Progenitor cell of endocrine pancreas (in vitro differentiated cells): ENCODE measurements around the gene ZSWIM7. TPM values are rescaled to one million over a fixed set of nuclear protein-coding genes. Genes with fewer than 3 reads are reported as not detected.

Experiments used
- DNase-seq: peaks from one replicate; pipeline ENCODE4 v3.0.0; 2021; ENCODE audit warnings: low spot score; ENCODE audit not compliant: unreplicated experiment
- H3K27ac Mint-ChIP-seq: 2 replicates; pipeline ENCODE4 v1.8.0; 2021; ENCODE audit warnings: mild to moderate bottlenecking, moderate library complexity, mixed read lengths
- H3K27me3 Mint-ChIP-seq: 2 replicates; pipeline ENCODE4 v1.8.0; 2021; ENCODE audit warnings: mixed read lengths
- H3K36me3 Mint-ChIP-seq: 2 replicates; pipeline ENCODE4 v1.8.0; 2022; ENCODE audit warnings: mixed read lengths; ENCODE audit not compliant: insufficient read depth
- H3K4me1 Mint-ChIP-seq: 2 replicates; pipeline ENCODE4 v1.8.0; 2021; ENCODE audit warnings: low read depth, mixed read lengths
- H3K4me3 Mint-ChIP-seq: 2 replicates; pipeline ENCODE4 v1.8.0; 2021; ENCODE audit warnings: low read depth, mild to moderate bottlenecking, moderate library complexity, mixed read lengths
- H3K9me3 Mint-ChIP-seq: 2 replicates; pipeline ENCODE4 v1.8.0; 2021; ENCODE audit warnings: low read depth, mixed read lengths
- total RNA-seq: library from RNA; stranded (reverse); gene quantifications from 2 replicates; pipeline ENCODE4 v1.2.1, GENCODE V29; 2021
- TF ChIP-seq, protein P1 (sequence below): fragments of 200-600 bp; sonication (generic); IDR thresholded peaks from one replicate; pipeline ENCODE4 v1.5.0; 2021; ENCODE audit warnings: antibody characterized with exemption, mild to moderate bottlenecking; ENCODE audit not compliant: unreplicated experiment

Gene ZSWIM7
- total RNA-seq, 1 donor from 2014 or later, result 27.9 TPM

DNA sequence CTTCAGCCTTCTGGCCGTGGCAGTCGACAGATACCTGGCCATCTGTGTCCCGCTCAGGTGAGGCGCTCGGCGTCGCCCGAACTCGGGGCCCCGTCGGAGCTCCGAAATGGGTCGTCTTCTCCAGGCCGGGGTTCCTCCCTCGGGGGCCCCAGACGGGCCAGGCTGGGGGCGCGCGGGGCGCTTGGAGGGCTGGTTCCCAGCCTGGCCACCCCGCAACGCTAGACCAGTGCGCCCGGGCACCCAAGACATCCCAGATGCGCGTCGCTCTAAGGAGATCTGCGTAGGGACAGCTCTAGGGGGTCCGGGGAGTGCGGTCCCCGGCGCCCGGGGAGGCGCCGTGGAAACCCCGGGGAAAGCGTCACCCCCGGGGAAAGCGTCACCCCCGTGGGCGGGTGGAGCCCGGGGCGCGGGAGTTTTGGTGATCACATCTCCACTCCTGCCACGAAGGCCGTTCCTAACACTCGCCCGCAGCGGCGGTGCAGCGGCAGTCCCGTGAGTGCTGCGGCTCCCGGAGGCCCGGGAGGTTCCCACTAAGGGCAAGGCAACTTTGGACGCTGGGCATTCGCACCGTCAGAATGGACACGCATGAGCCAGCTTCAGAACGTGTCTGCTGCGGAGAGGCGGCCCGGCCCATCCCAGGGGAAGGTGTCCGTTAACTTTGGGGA is 53.8 kb downstream of the ZSWIM7 start:
- DNase-seq, result no peak
- peak overlapping the region; percentile 66 for H3K4me3 Mint-ChIP-seq
- H3K9me3 Mint-ChIP-seq, result no peaks in the 10 kb centered on the region
- H3K4me1 Mint-ChIP-seq, result peaks cover 5% of the 10 kb centered on the region
- H3K36me3 Mint-ChIP-seq, result no peaks in the 10 kb centered on the region
- peaks cover 61% of the 10 kb centered on the region for H3K27me3 Mint-ChIP-seq
- TF ChIP-seq, protein P1, sequence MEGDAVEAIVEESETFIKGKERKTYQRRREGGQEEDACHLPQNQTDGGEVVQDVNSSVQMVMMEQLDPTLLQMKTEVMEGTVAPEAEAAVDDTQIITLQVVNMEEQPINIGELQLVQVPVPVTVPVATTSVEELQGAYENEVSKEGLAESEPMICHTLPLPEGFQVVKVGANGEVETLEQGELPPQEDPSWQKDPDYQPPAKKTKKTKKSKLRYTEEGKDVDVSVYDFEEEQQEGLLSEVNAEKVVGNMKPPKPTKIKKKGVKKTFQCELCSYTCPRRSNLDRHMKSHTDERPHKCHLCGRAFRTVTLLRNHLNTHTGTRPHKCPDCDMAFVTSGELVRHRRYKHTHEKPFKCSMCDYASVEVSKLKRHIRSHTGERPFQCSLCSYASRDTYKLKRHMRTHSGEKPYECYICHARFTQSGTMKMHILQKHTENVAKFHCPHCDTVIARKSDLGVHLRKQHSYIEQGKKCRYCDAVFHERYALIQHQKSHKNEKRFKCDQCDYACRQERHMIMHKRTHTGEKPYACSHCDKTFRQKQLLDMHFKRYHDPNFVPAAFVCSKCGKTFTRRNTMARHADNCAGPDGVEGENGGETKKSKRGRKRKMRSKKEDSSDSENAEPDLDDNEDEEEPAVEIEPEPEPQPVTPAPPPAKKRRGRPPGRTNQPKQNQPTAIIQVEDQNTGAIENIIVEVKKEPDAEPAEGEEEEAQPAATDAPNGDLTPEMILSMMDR, result no peak
- H3K27ac Mint-ChIP-seq, result no peak overlapping the region

DNA sequence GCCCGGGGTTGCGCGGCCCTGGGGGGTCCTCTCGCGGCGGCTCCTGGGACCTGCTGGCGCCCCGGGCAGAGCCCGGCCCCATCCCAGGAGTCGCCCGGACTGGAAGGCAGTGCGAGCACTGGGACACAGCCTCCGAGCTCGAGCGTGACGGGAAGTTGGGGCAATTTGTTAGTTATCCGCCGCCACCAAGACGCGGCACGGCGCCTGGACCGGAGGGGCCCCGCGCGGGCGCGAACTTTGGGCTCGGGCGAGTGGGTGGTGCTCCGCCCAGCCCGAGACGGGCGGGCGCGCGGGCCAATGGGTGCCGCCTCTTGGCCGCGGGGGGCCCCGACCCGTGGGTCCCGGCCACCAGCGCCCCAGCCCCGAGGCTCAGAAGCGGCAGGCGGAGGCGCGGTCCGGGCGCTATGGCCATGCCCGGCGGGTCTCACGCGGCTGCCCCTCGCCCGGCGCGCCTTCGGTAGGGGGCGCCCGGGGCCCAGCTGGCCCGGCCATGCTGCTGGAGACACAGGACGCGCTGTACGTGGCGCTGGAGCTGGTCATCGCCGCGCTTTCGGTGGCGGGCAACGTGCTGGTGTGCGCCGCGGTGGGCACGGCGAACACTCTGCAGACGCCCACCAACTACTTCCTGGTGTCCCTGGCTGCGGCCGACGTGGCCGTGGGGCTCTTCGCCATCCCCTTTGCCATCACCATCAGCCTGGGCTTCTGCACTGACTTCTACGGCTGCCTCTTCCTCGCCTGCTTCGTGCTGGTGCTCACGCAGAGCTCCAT is 54.6 kb downstream of the ZSWIM7 start, which contains the start of gene ADORA2B:
Gene ADORA2B, plus strand, starts transcription at position 372 of the 768 bp plus-strand sequence. Its CDS starts 119 bp downstream, at position 491.
- Mint-ChIP-seq H3K4me3 (peak within 1 kb of the TSS; percentile 73), H3K9me3 (no peaks in the 10 kb centered on the region), H3K4me1 (peaks cover 5% of the 10 kb centered on the region), H3K36me3 (no peaks in the 10 kb centered on the region), H3K27me3 (peaks cover 58% of the 10 kb centered on the region), H3K27ac (peak within 1 kb of the TSS; percentile 86)
- peak; percentile 69 for DNase-seq
- TF ChIP-seq, protein P1, result peak; percentile 73

DNA sequence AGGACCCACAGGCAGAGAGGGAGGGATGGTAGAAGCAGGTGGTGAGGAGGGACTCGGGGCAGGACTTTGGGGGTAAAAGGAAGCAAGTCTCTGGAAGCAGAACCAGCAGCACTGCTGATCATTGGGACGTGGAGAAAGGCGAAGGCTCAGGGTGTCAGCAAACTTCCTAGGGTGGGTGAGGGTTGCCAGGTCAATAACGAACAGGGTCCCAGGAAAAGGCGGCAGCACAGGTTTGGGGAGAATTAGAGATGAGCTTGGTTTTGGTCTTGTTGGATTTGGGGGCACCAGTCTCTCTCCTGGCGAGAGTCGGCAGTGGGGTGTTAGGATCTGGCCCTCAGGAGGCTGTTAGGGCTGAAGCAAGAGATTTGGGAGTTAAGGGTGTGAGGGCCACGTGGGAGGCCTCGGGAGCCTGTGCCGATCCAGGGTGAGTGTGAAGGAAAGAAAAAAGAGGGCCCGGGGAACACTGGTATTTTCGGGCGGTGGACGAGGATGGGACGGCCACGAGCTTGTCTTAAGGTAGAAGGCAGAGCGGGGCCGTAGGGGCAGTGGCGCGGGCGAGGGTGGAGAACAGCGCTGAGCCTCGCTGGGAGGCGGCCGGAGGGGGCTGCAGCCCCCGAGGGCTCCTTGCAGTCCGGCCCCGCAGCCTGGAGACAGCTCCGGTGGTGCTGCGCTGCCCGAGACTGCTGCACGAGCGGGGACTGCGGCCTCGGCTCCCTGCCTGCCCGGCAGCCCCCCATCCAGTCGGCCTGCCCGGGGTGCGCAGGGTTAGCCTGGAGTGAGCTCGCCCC is 55.3 kb downstream of the ZSWIM7 start:
- H3K27me3 Mint-ChIP-seq, result peaks cover 56% of the 10 kb centered on the region
- H3K36me3 Mint-ChIP-seq, result no peaks in the 10 kb centered on the region
- TF ChIP-seq, protein P1, result no peak
- no peak for DNase-seq
- peak overlapping the region; percentile 86 for H3K27ac Mint-ChIP-seq
- peaks cover 5% of the 10 kb centered on the region for H3K4me1 Mint-ChIP-seq
- peak overlapping the region; percentile 73 for H3K4me3 Mint-ChIP-seq
- no peaks in the 10 kb centered on the region for H3K9me3 Mint-ChIP-seq

DNA sequence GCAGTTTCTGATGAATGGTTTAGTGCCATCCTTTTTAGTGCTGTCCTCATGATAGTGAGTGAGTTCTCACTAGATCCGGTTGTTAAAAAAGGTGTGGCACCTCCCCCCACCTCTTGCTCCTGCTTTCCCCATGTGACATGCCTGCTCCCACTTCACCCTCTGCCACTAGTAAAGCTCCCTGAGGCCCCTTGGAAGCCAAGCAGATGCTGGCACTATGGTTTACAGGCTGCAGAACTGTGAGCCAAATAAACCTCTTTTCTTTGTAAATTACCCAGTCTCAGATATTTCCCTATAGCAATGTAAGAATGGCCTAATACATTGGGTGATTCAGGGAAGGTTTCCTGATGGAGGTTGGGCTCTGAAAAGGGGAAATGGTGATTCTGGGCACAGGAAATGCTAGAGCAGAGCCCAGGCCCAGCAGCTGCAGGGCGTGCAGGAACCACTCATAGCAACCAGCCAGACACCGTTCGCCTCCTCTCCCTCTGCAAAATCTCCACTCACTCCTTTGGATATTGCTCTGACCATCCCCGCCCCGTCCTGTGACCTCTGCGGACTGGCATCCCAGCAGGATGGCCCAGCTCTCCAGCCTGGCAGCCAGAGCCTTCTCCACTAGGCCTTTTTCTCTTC is 57.2 kb downstream of the ZSWIM7 start:
- Mint-ChIP-seq H3K4me3 (no peak overlapping the region), H3K27ac (no peak overlapping the region), H3K9me3 (no peaks in the 10 kb centered on the region), H3K4me1 (peaks cover 5% of the 10 kb centered on the region), H3K27me3 (peaks cover 49% of the 10 kb centered on the region), H3K36me3 (no peaks in the 10 kb centered on the region)
- TF ChIP-seq, protein P1, result no peak
- DNase-seq, result no peak
